ENCODE results near the gene ELANE.
"Not testable (repeated sequence)": the region's sequence is repeated elsewhere in the genome, so short reads cannot be mapped to it uniquely, and the experiment has no call there.

ELANE gene

GRCh38 chr19:821825-822503 lies 30.1 kb upstream of the ELANE start, which contains the start of gene PLPPR3:
Gene PLPPR3, minus strand, starts transcription at chr19:821955. Its CDS starts 396 bp downstream, at chr19:821559.
- no peak for ATAC-seq (ENCODE audit: low read depth)

GRCh38 chr19:823565-824121 lies 28.5 kb upstream of the ELANE start:
- Mint-ChIP-seq H3K4me3 (no peak overlapping the region), H3K9me3 (no peaks in the 10 kb centered on the region), H3K36me3 (peaks cover 2% of the 10 kb centered on the region), H3K27ac (no peak overlapping the region), H3K4me1 (no peaks in the 10 kb centered on the region), H3K27me3 (peaks cover 14% of the 10 kb centered on the region)
- DNase-seq (ENCODE audit: low spot score in 2 of 2), result no peak
- ATAC-seq (ENCODE audit: low read depth), result no peak

More at GRCh38 chr19:821825-822503, 30.1 kb upstream of the ELANE start, which contains the start of gene PLPPR3:
- Mint-ChIP-seq H3K27me3 (peaks cover 11% of the 10 kb centered on the region), H3K4me1 (no peaks in the 10 kb centered on the region), H3K4me3 (no peak within 1 kb of the TSS), H3K27ac (no peak within 1 kb of the TSS), H3K9me3 (no peaks in the 10 kb centered on the region), H3K36me3 (peaks cover under 1% of the 10 kb centered on the region)
- DNase-seq (ENCODE audit: low spot score in 2 of 2), result no peak

GRCh38 chr19:824885-825284 lies 27.2 kb upstream of the ELANE start:
- no peak for DNase-seq (ENCODE audit: low spot score in 2 of 2)
- Mint-ChIP-seq H3K4me1 (no peaks in the 10 kb centered on the region), H3K4me3 (peak overlapping the region; percentile 22), H3K27me3 (peaks cover 24% of the 10 kb centered on the region), H3K27ac (no peak overlapping the region), H3K36me3 (peaks cover 2% of the 10 kb centered on the region), H3K9me3 (no peaks in the 10 kb centered on the region)
- ATAC-seq (ENCODE audit: low read depth), result no peak

DNA sequence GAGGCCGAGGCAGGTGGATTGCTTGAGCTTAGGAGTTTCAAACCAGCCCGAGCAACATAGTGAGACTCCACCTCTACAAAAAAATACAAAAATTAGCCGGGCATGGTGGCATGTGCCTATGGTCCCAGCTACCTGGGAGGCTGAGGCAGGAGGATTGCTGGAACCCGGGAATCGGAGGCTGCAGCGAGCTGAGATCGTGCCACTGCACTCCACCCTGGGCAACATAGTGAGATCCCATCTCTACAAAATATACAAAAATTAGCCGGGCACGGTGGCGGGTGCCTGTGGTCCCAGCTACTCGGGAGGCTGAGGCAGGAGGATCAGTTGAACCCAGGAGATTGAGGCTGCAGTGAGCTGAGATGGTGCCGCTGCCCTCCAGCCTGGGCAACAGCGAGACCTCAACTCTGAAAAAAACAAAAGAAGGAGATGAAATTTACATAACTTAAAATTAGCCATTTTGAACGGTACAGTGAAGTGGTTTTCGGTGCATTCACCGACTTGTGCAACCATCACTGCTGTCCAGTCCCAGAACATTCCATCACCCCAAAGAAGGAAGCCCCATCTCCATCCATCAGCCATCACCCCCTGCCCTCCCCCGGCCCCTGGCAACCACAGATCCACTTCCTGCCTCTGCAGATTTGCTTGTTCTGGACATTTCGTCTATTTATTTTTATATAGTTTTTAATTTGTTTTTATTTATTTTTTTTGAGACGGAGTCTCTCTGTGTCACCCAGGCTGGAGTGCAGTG lies 26.0 kb upstream of the ELANE start:
- peaks cover 28% of the 10 kb centered on the region for H3K27me3 Mint-ChIP-seq
- ATAC-seq (ENCODE audit: low read depth), result no peak
- no peak for DNase-seq (ENCODE audit: low spot score in 2 of 2)
- H3K4me1 Mint-ChIP-seq, result no peaks in the 10 kb centered on the region
- H3K27ac Mint-ChIP-seq, result no peak overlapping the region
- no peaks in the 10 kb centered on the region for H3K9me3 Mint-ChIP-seq
- H3K4me3 Mint-ChIP-seq, result no peak overlapping the region
- H3K36me3 Mint-ChIP-seq, result peaks cover 2% of the 10 kb centered on the region

DNA sequence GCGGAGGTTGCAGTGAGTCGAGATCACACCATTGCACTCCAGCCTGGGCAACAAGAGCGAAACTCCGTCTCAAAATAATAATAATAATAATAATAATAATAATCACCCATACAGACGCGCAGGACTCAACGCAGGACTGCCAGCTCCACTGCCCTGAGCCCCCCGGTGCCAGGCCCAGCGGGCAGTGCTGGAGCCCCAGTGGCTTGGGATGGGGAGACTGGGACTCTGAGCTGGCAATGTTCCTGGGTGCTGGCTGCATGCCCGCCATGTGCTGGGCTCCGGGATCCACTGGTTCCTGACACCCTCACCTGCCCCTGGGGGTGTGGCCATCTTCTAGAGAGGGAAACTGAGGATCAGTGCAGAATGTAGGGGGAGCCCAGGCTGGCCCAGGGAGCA lies 24.8 kb upstream of the ELANE start:
- no peak overlapping the region for H3K4me3 Mint-ChIP-seq
- H3K27me3 Mint-ChIP-seq, result peaks cover 31% of the 10 kb centered on the region
- no peak for DNase-seq (ENCODE audit: low spot score in 2 of 2)
- H3K9me3 Mint-ChIP-seq, result no peaks in the 10 kb centered on the region
- no peak for ATAC-seq (ENCODE audit: low read depth)
- H3K4me1 Mint-ChIP-seq, result no peaks in the 10 kb centered on the region
- H3K36me3 Mint-ChIP-seq, result peaks cover 2% of the 10 kb centered on the region
- H3K27ac Mint-ChIP-seq, result no peak overlapping the region

GRCh38 chr19:827710-828321 lies 24.3 kb upstream of the ELANE start, which contains the start of gene AZU1:
Gene AZU1, plus strand, starts transcription at chr19:827837. Its CDS starts 10 bp downstream, at chr19:827847.
- Mint-ChIP-seq H3K4me1 (no peaks in the 10 kb centered on the region), H3K4me3 (no peak within 1 kb of the TSS), H3K27me3 (peaks cover 30% of the 10 kb centered on the region), H3K36me3 (peaks cover 2% of the 10 kb centered on the region), H3K9me3 (no peaks in the 10 kb centered on the region), H3K27ac (no peak within 1 kb of the TSS)
- no peak for DNase-seq (ENCODE audit: low spot score in 2 of 2)
- no peak for ATAC-seq (ENCODE audit: low read depth)

DNA sequence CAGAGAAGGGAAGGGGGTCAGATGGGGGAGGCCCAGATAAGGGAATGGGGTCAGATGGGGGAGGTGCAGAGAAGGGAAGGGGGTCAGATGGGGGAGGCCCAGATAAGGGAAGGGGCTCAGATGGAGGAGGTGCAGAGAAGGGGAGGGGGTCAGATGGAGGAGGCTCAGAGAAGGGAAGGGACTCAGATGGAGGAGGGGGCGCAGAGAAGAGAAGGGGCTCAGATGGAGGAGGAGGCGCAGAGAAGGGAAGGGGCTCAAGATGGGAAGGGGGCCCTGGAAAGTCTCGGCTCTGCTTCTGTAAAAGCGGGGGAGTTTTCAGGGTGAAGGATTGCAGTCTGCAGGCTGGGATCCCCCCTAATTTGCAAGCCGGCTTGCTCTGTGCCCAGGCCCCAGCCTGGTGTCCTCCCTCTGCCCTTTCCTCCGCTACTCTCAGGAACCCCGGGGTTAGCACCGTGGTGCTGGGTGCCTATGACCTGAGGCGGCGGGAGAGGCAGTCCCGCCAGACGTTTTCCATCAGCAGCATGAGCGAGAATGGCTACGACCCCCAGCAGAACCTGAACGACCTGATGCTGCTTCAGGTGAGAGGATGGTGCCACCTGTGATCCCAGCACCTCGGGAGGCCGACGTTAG lies 22.9 kb upstream of the ELANE start:
- Mint-ChIP-seq H3K4me1 (no peaks in the 10 kb centered on the region), H3K36me3 (peaks cover 2% of the 10 kb centered on the region), H3K27ac (no peak overlapping the region), H3K4me3 (no peak overlapping the region), H3K27me3 (peaks cover 24% of the 10 kb centered on the region), H3K9me3 (no peaks in the 10 kb centered on the region)
- DNase-seq (ENCODE audit: low spot score in 2 of 2) (no peak), ATAC-seq (ENCODE audit: low read depth) (no peak)

DNA sequence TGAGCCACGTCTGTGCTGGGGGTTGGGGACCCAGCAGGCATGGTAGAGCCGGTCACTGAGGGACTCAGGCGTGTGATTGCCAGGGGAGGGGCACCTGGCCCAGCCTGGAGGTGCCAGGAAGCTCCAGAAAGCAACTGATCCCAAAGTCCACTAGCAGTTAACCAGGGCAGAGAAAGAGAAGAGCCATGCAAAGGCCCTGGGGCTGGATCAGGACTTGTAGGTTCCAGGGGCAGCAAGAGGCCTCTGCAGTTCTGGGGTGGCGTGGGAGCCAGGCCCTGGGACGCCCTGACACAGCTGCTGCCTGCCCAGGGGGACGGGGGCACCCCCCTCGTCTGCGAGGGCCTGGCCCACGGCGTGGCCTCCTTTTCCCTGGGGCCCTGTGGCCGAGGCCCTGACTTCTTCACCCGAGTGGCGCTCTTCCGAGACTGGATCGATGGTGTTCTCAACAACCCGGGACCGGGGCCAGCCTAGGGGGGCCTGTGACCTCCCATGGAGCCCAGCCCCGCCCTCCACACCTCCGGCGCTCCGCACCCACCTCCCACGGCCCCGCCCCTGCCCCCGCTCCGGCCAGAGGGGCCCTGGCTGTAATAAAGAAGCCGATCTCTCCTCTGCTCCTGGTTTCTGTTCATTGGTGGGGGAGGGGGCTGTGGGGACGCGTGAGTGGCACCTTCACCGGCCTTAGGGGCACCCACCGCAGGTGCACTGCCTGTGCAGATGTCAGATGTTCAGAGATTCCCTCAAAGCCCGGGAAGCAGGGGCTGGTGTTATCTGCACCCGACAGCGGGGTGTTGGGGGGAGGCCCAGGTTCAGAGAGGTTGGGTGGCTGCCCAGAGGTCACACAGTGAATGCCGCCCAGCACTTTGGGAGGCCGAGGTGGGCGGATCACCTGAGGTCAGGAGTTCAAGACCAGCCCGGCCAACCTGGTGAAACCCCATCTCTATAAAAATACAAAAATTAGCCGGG lies 20.4 kb upstream of the ELANE start:
- Mint-ChIP-seq H3K4me1 (peaks cover 4% of the 10 kb centered on the region), H3K27me3 (peaks cover 27% of the 10 kb centered on the region), H3K4me3 (no peak overlapping the region), H3K36me3 (peaks cover 2% of the 10 kb centered on the region), H3K9me3 (no peaks in the 10 kb centered on the region), H3K27ac (no peak overlapping the region)
- DNase-seq (ENCODE audit: low spot score in 2 of 2), result no peak
- no peak for ATAC-seq (ENCODE audit: low read depth)

DNA sequence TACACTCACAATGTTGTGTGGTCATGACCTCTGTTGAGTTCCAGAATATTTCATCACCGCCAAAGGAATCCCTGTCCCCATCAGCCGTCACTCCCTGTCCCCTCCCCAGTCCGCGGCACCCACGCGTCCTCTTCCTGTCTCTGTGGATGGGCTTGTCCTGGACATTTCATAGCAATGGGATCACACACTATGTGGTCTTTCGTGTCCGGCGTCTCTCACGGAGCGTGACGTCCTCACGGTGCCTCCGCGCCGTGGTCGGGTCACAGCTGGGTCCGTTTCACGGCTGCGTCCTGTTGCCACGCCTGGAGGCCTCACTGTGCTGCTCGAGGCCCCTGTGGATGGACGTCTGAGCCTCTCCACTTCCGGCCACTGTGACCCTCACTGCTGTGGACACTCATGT lies 17.9 kb upstream of the ELANE start:
- H3K27ac Mint-ChIP-seq, result no peak overlapping the region
- H3K4me3 Mint-ChIP-seq, result no peak overlapping the region
- ATAC-seq (ENCODE audit: low read depth), result no peak
- H3K9me3 Mint-ChIP-seq, result no peaks in the 10 kb centered on the region
- no peak for DNase-seq (ENCODE audit: low spot score in 2 of 2)
- H3K4me1 Mint-ChIP-seq, result peaks cover 4% of the 10 kb centered on the region
- H3K27me3 Mint-ChIP-seq, result peaks cover 22% of the 10 kb centered on the region
- no peaks in the 10 kb centered on the region for H3K36me3 Mint-ChIP-seq

GRCh38 chr19:835210-835810 lies 16.8 kb upstream of the ELANE start:
- ATAC-seq (ENCODE audit: low read depth) (no peak), DNase-seq (ENCODE audit: low spot score in 2 of 2) (no peak)
- Mint-ChIP-seq H3K36me3 (no peaks in the 10 kb centered on the region), H3K4me3 (no peak overlapping the region), H3K9me3 (no peaks in the 10 kb centered on the region), H3K27ac (no peak overlapping the region), H3K4me1 (peaks cover 4% of the 10 kb centered on the region), H3K27me3 (peaks cover 18% of the 10 kb centered on the region)

- H3K4me1 Mint-ChIP-seq, result peaks cover 11% of the 10 kb centered on the region
- peak within 1 kb of the TSS; percentile 86 for H3K27ac Mint-ChIP-seq
- DNase-seq (ENCODE audit: low spot score in 2 of 2) (no peak), ATAC-seq (ENCODE audit: low read depth) (no peak)
- peaks cover 22% of the 10 kb centered on the region for H3K27me3 Mint-ChIP-seq
- peaks cover 5% of the 10 kb centered on the region for H3K36me3 Mint-ChIP-seq
- H3K9me3 Mint-ChIP-seq, result peaks cover 3% of the 10 kb centered on the region
- H3K4me3 Mint-ChIP-seq, result no peak within 1 kb of the TSS
Observed at GRCh38 chr19:840519-841206, 11.4 kb upstream of the ELANE start, which contains the start of gene PRTN3. Gene PRTN3, plus strand, starts transcription at chr19:840999. Its CDS starts 10 bp downstream, at chr19:841009.

DNA sequence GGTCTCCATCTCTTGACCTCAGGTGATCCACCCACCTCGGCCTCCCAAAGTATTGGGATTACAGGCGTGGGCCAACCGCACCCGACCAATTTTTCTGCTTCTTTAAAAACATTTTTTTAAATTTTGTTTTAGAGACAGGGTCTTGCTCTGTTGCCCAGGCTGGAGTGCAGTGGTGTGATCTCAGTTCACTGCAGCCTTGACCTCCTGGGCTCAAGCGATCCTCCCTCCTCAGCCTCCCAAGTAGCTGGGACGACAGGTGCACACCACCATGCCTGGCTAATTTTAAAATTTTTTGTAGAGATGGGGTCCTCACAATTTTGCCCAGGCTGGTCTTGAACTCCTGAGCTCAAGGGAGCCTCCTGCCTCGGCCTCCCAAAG lies 9.3 kb upstream of the ELANE start:
- peaks cover 23% of the 10 kb centered on the region for H3K27me3 Mint-ChIP-seq
- ATAC-seq (ENCODE audit: low read depth), result not testable (repeated sequence)

More for the DNA sequence above, 9.3 kb upstream of the ELANE start:
- not testable (repeated sequence) for H3K4me3 Mint-ChIP-seq; H3K4me1 Mint-ChIP-seq; H3K36me3 Mint-ChIP-seq; H3K27ac Mint-ChIP-seq; H3K9me3 Mint-ChIP-seq; DNase-seq (ENCODE audit: low spot score in 2 of 2)

All from memory B cell (primary cell).